GM19035 (cell line): ENCODE measurements around the gene ARFGEF2.
A peak's percentile ranks its signal among the peaks of the same experiment; 100 is the strongest.

Experiments used
- ATAC-seq: cut with Tn5 transposase; IDR thresholded peaks from one replicate; pipeline ENCODE4 v1.9.1; 2021; ENCODE audit not compliant: unreplicated experiment

The ARFGEF2 gene

DNA sequence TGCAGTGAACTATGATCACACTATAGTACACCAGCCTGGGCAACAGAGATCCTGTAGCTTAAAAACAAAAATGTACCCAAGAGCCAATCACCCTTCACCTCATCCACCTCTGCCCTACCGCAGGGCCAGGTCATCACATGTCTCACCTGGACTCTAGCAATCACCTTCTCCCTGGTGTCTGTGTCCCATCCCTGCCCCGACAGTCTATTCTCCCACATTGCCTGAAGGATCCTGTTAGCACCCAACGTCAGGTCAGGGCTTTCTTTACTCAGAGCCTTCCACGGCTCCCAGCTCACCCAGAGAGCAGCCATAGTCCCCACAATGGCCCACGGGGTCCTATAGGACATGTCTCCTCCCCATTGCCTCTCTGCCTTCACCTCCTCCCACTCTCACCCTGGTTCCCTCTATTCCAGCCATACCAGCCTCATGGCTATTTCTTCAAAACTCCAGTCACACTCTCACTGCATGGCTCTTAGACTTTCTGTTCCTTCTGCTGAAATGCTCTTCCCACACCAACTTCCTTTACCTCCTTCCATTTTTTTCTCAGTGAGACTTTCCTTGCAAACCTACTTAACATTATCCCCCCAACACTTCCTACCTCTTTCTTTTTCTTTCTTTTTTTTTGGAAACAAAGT, 22.5 kb upstream of the ARFGEF2 start:
- ATAC-seq, result no peak

GRCh38 chr20:48899881-48900280, 21.6 kb upstream of the ARFGEF2 start:
- ATAC-seq, result no peak

- no peak for ATAC-seq
These were observed 20.2 kb upstream of the ARFGEF2 start for GRCh38 chr20:48901326-48901725.

DNA sequence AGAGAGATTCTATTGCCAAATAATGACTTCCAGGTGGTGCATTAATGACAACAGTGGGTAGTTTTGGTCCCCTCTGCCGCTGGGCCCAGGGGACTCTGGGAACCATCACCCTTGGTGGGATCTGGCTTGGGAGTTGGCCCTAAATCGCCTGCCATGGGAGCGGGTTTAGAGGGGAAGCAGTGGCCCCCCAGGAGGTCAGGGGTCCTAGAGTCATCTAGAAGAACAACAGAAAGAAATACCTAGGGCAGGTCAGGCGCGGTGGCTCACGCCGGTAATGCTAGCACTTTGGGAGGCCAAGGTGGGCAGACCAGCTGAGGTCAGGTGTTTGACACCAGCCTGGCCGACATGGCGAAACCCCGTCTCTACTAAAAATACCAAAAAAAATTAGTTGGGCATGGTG, 17.8 kb upstream of the ARFGEF2 start:
- no peak for ATAC-seq

DNA sequence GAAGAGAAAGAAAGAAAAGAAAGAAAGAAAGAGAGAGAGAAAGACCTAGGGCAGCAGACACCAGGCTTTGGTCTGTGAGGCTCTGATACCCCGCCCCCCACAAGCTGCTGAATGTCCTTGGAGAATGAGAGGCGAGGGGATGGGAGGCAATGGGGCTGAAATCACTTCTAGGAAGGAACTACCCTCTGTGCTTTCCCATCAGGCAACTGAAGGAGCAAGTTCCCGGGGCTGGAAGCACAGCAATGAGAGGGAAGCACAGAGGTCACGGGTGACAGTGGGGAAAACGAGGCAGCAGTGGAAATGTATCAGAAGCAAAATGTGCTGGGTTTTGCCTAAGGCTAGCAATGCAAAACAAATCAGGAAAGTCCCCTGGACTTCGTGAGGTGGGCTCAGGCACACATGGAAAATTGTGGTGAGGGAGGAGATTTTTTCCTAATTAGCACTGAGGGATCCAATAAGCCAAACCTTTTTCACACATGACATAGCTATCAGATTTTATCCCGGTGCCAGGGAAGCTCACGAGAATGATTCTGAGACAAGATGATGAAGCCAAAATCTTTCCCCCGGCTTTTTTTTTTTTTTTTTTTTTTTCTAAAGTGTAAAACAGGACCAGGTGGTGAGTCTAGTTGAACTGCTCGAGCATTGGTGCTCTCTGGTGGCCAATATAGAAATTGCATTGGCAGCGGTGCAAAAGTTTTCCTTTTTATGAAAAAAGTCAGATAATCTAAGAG, 16.8 kb upstream of the ARFGEF2 start:
- no peak for ATAC-seq

GRCh38 chr20:48905297-48905647, 16.2 kb upstream of the ARFGEF2 start:
- ATAC-seq, result no peak

- ATAC-seq, result no peak
These were observed 15.2 kb upstream of the ARFGEF2 start for GRCh38 chr20:48906221-48906877.

- ATAC-seq, result no peak
These were observed 12.7 kb upstream of the ARFGEF2 start for GRCh38 chr20:48908656-48909319.

DNA sequence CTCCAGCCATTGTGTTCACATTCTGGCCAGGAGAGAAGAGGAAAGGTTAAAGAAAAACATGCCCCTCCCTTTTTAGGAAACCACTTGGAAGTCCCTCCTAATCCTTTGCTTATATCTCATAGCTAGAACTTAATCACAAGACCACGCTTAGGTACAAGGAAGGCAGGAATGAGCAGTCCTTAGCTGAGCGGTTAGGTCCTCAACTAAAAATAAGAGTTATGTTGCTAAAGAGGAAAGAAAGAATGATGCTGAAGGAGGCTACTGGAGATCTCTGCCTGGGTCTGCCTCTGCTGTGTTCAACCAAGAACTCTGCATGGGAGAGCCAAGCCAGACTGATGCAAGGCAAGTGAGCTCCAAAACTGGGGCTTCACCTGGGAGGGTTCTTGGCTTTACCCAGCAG, 11.6 kb upstream of the ARFGEF2 start:
- ATAC-seq, result no peak

GRCh38 chr20:48910347-48910781, 11.1 kb upstream of the ARFGEF2 start:
- no peak for ATAC-seq

- ATAC-seq, result peak; percentile 64
These were observed 9.4 kb upstream of the ARFGEF2 start for GRCh38 chr20:48912065-48912464.

GRCh38 chr20:48916699-48917098, 4.8 kb upstream of the ARFGEF2 start:
- no peak for ATAC-seq

GRCh38 chr20:48919336-48919881, 2.1 kb upstream of the ARFGEF2 start:
- ATAC-seq, result no peak

- ATAC-seq, result no peak
These were observed 1.5 kb upstream of the ARFGEF2 start for GRCh38 chr20:48919882-48920526.

DNA sequence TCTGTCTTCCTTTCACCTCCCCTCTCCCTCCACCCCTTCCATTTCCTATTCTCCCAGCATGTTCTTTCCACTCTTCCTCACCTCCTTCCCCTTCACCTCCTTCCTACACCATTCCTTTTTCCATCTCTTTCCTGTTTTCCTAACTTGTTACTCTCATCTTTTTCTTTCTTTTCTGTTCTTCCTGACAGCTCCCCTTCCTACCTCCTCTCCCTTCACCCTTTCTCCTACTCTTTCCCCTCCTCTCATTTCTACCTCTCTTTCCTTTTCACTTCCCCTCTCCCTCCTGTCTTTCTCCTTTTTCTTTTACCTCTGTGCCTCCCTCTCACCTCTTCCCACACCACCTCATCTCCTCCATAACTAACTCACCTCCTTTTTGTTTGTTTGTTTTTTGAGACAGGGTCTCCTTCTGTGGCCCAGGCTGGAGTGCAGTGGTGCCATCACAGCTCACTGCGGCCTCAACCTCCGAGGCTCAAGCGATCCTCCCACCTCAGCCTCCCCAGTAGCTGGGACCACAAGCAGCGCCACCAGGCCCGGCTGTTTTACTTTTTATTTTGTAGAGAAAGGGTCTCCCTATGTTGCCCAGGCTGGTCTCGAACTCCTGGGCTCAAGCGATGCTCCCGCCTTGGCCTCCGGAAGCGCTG, 864 bp upstream of the ARFGEF2 start:
- ATAC-seq, result no peak

DNA sequence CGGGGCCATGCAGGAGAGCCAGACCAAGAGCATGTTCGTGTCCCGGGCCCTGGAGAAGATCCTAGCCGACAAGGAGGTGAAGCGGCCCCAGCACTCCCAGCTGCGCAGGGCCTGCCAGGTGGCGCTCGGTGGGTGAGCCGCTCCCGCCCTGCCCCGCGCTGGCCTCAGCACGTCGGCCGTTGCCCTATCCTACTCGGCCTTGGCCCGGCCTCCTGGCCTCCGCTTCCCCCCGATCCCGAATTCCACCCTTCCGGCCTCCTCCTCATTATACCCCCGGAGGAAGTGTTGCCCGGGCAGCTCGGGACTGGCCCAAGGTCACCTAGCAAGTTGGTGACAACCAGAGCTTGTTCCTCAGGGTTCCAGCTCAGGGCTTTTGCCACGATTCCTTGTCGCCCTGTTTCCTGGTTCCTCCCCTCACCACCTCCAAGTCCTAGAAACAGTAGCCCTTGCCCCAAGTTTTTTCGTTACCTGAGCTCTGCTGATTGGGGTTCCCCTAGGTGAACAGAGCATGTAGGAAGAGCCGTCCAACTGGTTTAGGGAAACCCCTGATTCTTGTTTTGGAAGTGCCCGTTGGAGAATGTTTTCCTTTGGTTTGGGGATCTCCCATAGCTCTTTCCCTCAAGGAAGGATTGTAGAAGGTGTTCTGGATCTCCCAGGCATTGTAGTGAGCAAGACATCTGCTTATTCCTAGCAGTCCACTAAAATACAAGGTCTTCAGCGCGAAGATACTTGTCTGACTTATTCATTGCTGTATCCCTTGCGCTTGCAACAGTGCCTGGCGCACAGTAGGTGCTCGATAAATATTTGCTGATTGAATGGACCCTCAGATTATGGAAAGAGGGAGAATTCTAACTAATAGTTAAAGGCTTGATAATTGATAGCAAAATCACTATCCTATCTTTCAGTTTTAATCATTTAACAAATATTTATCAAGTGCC, 641 bp downstream of the ARFGEF2 start:
- ATAC-seq, result peak; percentile 43

- ATAC-seq, result no peak
These were observed 1.7 kb downstream of the ARFGEF2 start for GRCh38 chr20:48923149-48923718.

DNA sequence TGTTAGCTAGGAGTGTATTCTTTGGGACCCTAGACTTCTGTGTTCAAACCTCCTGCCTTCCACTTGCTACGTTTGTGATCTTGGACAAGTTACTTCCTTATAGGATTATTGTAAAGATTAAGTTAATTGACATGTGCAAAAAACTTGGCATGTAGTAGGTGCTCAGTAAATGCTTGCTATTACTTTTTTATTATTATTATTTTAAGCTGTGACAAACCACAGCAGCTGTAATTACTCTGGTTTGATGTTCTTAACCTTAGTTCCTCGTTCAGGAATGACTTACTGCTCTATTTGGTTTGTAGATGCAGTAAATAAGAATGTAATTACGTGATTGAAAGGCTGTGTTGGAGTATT, 3.2 kb downstream of the ARFGEF2 start:
- no peak for ATAC-seq

DNA sequence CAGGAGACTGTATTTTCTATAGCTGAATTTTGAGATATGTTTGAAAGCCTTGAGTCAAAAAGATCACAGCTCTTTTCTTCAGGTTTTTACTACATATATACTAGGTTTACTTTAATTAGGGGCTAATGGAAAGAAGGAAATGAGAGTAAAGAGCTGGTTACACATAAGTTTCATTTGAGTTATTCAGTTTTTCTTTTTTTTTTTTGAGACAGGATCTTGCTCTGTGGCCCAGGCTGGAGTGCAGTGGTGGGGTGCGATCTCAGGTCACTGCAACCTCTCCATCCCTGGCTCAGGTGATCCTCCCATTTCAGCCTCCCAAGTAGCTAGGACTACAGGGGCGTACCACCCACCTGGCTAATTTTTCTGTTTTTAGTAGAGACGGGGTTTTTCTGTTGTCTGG, 4.8 kb downstream of the ARFGEF2 start:
- ATAC-seq, result no peak
